Left cardiac atrium (tissue), 4 donors: ENCODE data around the gene UBAP2. TPM values are rescaled to one million over a fixed set of nuclear protein-coding genes. Genes with fewer than 3 reads are reported as not detected.

Experiments used
- ATAC-seq, 2 donors: fragments of 200-7000 bp; cut with Tn5 transposase; one replicate each; pipeline ENCODE4 v1.9.1; 2020; ENCODE audit warnings: mild to moderate bottlenecking in 2 of 2, moderate library complexity in 2 of 2
- DNase-seq: peaks from one replicate; pipeline ENCODE4 v3.0.0-alpha.2; 2020
- intact Hi-C, 2 donors: fragments of 100-400 bp; cut with DNase I; formaldehyde crosslinking; loops; one replicate each; pipeline versions ENCODE4 v1.14.1 to v1.15.1; 2022 to 2023
- total RNA-seq, 2 donors: library from RNA; stranded (reverse); fragmentation: NEBNext Ultra II Directional; extraction: Animal tissue kit (Norgen Biotek cat#: 25700); gene quantifications; one replicate each; pipeline ENCODE4 v1.2.1, GENCODE V29; 2021
- donor health status: DM: no; HTN: yes; CAD: no.
- donor health status: DM: no; HTN: yes; CAD: no; lungs with severe emphysema.
- donor health status: DM: yes; HTN: yes; CAD: no.
- donor health status: Dilated cardiomyopathy.

Gene UBAP2
- total RNA-seq, 2 donors from 2014 or later: 21.7 to 23.0 TPM

GRCh38 chr9:33906769-33907168 lies 141.9 kb downstream of the UBAP2 start:
- intact Hi-C loops: no loop called here
- DNase-seq (no peak), ATAC-seq (no peak)

DNA sequence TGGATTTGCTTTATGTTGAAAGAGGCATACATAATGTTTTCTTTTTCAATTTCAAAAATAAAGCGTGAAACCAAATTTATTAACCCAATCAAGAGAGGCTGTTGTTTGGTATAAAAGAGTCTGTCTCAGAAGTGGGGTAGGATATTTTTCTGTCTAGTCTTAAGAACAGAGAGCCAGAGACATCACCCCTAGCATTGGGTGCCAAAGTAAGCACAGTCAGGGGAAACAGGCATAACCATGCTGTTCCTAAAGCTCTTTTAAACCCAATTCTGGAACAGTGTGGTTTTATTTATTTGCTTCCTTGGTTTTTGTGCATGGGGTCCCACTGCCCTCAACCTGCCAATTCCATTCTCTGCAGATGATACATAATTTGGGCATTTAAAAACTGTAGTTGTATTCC lies 143.6 kb downstream of the UBAP2 start:
- ATAC-seq (peak in 1 of 2 donors; percentile 33), DNase-seq (no peak)
- intact Hi-C loops: no loop called here

GRCh38 chr9:33903157-33903780 lies 145.4 kb downstream of the UBAP2 start:
- intact Hi-C loops: no loop called here
- no peak for ATAC-seq
- DNase-seq: no peak

DNA sequence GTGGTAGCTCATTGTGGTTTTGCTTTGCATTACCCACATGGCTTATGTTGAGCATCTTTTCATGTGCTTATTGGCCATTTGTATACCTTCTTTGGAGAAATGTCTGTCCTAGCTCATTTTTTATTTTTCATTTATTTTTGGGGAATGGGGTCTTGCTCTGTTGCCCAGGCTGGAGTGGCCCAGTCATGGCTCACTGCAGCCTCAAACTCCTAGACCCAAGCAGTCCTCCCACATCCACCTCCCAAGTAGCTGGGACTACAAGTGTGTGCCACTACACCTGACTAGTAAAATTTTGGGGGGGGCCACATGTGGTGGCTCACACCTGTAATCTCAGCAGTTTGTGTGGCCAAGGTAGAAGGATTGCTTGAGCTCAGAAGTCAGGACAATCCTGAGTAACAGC lies 154.4 kb downstream of the UBAP2 start:
- DNase-seq: no peak
- no peak for ATAC-seq
- intact Hi-C loops: no loop called here

DNA sequence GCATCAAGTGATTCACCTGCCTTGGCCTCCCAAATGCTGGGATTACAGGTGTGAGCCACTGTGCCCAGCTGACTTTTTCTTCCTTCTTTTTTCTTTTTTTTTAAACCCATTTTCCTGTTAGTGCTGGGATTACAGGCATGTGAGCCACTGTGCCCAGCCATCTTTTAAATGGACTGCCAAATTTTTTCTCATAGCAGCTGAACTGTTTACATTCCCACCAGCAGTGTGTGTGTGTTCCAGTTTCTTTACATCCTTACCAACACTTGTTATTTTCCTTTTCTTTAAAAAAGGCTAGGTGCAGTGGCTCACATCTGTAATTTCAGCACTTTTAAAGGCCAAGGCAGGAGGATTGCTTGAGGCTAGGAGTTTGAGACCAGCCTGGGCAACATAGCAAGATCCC lies 154.8 kb downstream of the UBAP2 start:
- DNase-seq (no peak), ATAC-seq (no peak)
- intact Hi-C loops: no loop called here

DNA sequence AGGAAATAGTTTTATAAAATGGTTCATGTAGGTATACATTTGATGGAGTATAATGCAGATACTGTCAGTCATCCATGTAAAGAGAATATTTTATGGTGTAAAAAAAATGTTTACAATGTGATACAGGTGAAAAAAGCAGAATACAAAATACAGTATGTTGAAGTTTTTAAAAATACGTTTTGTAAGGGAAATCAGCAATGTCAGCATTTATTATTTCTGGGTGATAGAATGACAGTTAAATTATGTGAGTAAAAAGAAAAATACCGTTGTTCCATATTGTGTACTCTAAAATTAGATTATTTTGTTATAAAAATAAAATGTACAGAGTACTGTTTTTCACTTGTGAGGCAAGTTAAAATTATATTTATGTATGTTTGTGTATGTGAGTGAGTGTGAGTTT lies 162.7 kb downstream of the UBAP2 start:
- ATAC-seq: no peak
- intact Hi-C loops: no loop called here
- DNase-seq: no peak

DNA sequence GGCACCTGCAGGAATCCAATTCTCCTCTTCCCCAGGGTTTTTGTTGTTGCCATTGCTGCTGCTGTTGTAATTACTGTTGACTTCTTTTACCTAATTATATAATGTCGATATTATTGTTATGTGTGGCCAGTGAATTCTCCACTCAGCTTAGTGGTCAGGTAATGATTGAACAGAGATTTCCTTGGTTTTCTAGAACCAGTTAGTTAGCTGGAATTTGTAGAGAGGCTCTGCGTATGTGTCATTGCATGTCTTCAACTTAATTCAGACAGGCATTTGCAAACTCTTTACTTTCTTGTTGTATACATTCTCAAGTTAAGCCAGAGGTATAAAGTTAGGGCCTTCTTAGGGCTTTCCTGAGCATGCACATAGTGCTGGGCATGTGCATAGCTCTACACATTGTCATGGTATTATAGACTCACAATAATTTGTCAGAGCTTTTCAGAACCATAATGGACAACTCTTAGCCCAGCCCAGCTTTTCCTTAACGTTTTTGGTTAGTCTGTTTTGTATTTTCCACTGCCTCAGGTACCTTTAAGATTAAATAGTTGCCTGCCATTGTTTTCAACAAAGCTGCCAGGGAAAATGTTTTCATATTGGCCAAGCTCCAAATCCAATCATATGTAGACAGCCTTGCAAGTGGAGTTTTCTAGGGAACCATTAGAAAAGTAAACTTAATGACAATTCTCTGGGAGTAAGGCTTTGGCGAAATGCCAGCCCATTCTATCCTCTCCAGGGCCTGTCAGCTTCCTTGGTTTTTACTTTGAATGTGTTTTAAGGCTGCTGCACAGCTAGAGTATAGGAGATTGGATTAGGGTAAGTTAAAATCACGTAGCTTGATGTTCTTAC lies 163.6 kb downstream of the UBAP2 start:
- ATAC-seq (peak in 1 of 2 donors; percentile 20), DNase-seq (peak; percentile 45)
- intact Hi-C loops: no loop called here

GRCh38 chr9:33881635-33882034 lies 167.1 kb downstream of the UBAP2 start:
- intact Hi-C loops: no loop called here
- ATAC-seq: peak in 1 of 2 donors; percentile 42
- DNase-seq: no peak

DNA sequence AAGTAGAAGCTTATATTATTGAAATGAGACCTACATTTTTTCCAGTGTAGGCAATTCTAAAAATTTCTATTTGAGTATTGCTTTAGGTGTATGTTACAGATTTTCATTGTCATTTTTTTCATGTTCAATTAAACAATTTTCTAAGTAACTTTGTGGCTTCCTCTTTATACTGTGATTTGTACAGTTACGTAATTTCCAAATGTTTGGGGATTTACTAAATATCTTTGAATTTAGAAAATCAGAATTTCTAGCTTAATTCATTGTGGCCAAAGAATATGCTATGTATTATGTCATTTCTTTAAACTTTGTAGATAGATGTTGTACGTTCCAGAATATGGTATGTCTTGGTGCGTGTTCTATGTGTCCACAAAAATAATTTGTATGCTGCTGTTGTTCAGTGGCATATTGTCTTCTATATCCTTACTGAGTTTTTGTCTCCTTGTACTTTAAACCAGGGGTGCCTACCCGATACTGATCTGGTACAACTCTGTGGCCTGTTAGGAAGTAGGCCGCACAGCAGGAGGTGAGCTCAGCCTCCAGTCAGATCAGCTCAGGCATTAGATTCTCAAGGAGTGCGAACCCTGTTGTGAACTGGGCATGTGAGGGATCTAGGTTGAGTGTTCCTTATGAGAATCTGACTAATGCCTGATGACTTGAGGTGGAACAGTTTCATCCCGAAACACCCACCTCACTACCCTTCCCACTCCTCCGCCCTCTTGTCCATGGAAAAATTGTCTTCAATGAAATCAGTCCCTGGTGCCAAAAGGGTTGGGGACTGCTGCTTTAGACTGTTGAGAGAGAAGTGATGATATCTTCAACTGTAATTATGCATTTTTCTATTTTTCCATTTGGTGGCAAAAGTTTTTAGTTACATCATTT lies 168.2 kb downstream of the UBAP2 start:
- ATAC-seq (peak in 1 of 2 donors; percentile 9), DNase-seq (no peak)
- intact Hi-C loops: no loop called here

DNA sequence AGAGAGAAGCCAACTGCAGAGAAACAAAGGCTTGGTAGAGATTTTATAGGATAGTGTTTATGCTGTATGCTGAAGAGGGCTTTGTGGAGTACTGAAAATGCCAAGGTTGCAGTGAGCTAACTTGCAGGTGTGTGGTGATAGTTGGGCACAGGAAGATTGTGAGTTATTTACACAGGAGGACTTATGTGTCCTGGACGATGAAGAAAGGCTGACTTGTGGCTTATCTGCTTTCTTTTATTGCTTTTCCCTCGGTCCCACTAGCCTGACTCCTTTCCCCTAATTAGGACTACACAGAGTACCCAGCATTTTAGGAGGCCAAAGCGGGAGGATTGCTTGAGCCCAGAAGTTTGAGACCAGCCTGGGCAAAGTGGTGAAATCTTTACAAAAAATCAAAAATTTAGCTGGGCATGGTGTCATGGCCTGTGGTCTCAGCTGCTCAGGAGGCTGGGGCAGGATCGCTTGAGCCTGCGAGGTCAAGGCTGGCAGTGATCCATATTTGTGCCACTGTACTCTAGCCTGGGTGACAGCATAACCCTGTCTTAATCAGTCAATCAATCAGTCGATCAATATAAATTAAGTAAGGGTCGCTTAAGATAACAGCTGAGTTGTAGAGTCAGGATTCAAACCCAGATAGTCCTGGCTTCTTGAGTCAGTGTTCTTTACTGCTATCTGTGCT lies 169.9 kb downstream of the UBAP2 start:
- intact Hi-C loops: no loop called here
- DNase-seq (no peak), ATAC-seq (no peak)

DNA sequence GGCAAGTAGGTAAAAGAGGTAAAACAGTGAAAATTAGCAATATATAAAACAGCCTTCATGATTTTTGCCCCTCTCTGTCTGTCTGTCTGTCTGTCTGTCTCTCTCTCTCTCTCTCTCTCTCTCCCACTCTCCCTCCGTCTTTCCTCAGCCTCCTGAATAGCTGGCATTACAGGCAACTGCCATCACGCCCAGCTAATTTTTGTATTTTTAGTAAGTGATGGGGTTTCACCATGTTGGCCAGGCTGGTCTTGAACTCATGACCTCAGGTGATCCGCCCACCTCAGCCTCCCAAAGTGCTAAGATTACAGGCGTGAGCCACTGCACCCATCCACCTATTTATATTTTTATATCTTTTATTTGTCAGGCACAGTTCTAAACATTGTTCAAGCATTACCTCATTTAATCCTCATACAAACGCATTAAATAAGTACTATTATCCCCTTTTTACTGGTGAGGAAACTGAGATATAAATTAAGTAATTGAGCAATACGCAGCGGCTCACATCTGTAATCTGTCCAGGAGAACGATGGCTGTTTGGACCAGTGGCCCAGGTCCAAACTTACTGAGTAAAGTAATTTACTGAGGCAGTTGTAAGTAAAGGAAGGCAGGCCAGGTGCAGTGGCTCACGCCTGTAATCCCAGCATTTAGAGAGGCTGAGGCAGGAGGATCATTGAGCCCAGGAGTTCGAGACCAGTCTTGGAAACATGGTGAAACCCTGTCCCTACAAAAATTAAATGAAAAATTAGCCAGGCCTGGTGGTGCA lies 170.8 kb downstream of the UBAP2 start:
- ATAC-seq (no peak), DNase-seq (no peak)
- intact Hi-C loops: no loop called here

Other genes with a start within 250 kb of the UBAP2 start
- gene UBE2R2, start 231.7 kb downstream of the UBAP2 start, total RNA-seq: 10 to 100 TPM; 30.5 to 33.5 TPM
- 10 to 100 TPM; 16.1 to 20.2 TPM for gene DCAF12, start 77.8 kb upstream of the UBAP2 start, total RNA-seq
- 10 to 100 TPM; 39.9 to 46.0 TPM for gene UBAP1, start 130.2 kb upstream of the UBAP2 start, total RNA-seq